ENCODE measurements around the gene ZNF385B.

The ZNF385B gene

DNA sequence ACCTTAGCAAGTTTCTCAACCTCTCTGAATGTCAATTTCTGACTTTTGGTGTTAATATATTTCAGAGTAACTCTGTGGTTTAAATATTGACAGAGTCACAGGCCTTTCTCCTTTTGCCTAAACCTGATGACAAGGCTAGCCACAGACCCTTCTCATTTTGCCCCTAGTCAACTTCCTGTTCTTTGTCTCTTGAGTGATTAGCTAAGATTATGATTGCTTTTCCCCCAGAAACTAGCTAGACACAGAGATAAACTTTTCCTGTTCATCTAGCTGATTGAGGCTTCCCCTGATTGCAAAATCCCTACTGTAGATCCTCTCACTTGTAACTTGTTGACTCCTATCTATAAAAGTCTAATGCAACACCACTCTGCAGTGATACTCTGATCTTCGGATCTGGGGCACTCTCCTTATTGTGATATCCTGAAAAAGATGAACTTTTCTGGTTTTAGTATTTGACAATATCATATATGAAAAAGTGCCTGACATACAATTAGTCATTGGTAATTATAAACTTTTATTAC, 241.4 kb downstream of the ZNF385B start:
- in situ Hi-C loops (cut with HindIII; ENCODE audit: low sequenced_read_pairs): loop anchor here (5.0 kb wide), 1 partner anchor 32 kb away; no protein-coding TSS in a partner anchor
- no peak overlapping the region for H3K4me3 ChIP-seq (ENCODE audit: low read depth, low read length)
- TF ChIP-seq, protein P1, sequence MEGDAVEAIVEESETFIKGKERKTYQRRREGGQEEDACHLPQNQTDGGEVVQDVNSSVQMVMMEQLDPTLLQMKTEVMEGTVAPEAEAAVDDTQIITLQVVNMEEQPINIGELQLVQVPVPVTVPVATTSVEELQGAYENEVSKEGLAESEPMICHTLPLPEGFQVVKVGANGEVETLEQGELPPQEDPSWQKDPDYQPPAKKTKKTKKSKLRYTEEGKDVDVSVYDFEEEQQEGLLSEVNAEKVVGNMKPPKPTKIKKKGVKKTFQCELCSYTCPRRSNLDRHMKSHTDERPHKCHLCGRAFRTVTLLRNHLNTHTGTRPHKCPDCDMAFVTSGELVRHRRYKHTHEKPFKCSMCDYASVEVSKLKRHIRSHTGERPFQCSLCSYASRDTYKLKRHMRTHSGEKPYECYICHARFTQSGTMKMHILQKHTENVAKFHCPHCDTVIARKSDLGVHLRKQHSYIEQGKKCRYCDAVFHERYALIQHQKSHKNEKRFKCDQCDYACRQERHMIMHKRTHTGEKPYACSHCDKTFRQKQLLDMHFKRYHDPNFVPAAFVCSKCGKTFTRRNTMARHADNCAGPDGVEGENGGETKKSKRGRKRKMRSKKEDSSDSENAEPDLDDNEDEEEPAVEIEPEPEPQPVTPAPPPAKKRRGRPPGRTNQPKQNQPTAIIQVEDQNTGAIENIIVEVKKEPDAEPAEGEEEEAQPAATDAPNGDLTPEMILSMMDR (IDR thresholded peaks at IDR 0.05; ENCODE audit: low read depth, low read length, missing control alignments): no peak
- DNase-seq (ENCODE audit: low read depth): no peak

DNA sequence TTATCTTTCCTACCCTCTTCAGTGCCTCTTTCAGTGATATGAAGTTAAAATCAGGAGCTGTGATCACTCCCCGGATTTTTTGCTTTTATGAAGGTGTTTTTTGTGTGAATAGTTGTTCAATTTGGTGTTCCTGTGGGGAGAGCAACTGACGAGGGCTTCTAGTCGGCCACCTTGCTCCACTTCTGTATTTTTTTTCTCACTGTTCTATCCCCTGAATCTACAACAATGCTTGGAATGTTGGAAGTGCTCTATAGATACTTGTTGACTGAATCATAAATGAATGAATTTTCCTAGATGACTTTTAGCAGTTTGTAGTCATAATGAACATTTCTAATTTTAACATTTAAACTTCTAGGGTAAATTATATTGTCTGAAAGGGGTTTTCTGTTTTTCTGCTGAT, 247.3 kb downstream of the ZNF385B start:
- H3K4me3 ChIP-seq (ENCODE audit: low read depth, low read length): no peak overlapping the region
- no peak for DNase-seq (ENCODE audit: low read depth)
- TF ChIP-seq, protein P1 (IDR thresholded peaks at IDR 0.05; ENCODE audit: low read depth, low read length, missing control alignments): no peak
- in situ Hi-C loops (cut with HindIII; ENCODE audit: low sequenced_read_pairs): no loop called here

DNA sequence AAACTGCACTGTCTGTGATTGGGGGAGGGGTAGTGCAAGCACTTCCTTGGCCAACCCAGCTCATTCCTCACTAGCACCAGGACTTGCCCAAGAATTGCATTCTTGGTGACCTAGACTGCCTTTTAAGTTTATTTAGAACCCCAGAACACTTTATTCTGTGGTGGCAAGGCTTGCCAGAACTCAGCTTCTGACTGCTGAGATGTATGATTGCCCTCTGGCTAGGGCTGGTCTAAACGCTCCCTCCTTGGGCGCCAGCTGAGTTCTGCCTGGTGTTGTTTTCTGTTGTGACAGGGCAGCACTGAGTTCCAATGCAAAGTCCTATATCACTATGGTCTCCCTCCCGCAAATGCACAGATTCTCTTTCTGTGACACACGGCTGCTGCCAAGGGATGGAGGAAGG, 247.7 kb downstream of the ZNF385B start:
- in situ Hi-C loops (cut with HindIII; ENCODE audit: low sequenced_read_pairs): no loop called here
- H3K4me3 ChIP-seq (ENCODE audit: low read depth, low read length): no peak overlapping the region
- TF ChIP-seq, protein P1 (IDR thresholded peaks at IDR 0.05; ENCODE audit: low read depth, low read length, missing control alignments): no peak
- no peak for DNase-seq (ENCODE audit: low read depth)

DNA sequence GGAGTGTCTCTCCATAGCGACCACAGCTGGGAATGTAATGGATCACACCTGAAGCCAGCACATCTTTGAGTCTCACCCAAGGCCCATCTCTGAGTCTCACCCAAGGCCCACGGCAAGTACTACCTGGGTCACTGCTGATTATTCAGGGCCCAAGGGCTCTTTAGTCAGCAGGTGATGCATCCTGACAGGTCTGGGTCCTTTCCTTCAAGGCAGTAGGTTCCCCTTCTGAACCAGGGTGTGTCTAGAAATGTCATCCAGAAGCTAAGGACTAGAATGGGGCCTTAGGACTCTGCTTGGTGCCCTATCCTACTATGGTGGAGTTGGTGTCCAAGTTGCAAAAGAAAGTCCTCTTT, 248.1 kb downstream of the ZNF385B start:
- DNase-seq (ENCODE audit: low read depth): no peak
- H3K4me3 ChIP-seq (ENCODE audit: low read depth, low read length): no peak overlapping the region
- TF ChIP-seq, protein P1 (IDR thresholded peaks at IDR 0.05; ENCODE audit: low read depth, low read length, missing control alignments): no peak
- in situ Hi-C loops (cut with HindIII; ENCODE audit: low sequenced_read_pairs): no loop called here

DNA sequence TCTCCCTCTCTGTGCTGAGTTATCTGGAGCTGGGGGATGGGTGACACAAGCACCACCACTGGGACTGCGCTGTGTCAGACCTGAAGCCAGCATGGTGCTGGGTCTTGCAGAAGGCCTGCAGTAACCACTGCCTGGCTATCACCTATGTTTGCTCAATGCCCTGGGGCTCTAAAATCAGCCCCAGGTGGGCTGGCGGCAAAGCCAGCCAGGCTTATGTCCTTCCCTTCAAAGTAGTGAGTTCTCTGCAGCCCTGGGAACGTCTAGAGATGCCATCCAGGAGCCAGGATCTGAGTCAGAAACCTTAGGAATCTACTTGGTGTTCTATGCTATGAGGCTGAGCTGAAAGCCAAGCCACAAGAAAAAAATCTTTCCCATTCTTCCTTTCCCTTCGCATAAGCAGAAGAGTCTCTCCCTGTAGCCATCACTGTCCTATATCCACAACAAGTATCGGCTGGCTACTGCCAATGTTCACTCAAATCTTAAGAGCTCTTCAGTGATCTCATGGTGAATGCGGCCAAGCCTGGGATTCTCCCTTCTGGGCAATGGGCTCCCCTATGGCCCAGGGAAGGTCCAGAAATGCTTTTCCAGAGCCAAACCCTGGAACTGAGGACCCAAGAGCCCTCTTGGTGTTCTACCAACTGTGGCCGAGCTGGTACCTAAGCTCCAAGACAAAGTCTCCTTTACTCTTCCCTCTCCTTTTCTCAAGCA, 248.7 kb downstream of the ZNF385B start:
- in situ Hi-C loops (cut with HindIII; ENCODE audit: low sequenced_read_pairs): no loop called here
- peak; percentile 29 for DNase-seq (ENCODE audit: low read depth)
- no peak overlapping the region for H3K4me3 ChIP-seq (ENCODE audit: low read depth, low read length)
- TF ChIP-seq, protein P1 (IDR thresholded peaks at IDR 0.05; ENCODE audit: low read depth, low read length, missing control alignments): no peak

DNA sequence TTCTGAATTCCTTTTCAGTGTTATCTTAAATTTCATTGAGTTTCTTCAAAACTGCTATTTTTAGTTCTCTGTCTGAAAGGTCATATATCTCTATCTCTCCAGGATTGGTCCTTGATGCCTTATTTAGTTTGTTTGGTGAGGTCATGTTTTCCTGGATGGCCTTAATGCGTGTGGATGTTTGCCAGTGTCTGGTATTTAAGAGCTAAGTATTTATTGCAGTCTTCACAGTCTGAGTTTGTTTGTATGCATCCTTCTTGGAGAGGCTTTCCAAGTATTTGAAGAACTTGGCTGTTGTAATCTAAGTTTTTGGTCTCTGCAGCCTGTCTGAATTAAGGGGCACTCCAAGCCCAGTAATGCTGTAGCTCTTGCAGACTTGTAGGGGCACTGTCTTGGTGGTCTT, 249.3 kb downstream of the ZNF385B start:
- H3K4me3 ChIP-seq (ENCODE audit: low read depth, low read length): no peak overlapping the region
- in situ Hi-C loops (cut with HindIII; ENCODE audit: low sequenced_read_pairs): no loop called here
- TF ChIP-seq, protein P1 (IDR thresholded peaks at IDR 0.05; ENCODE audit: low read depth, low read length, missing control alignments): no peak
- peak; percentile 9 for DNase-seq (ENCODE audit: low read depth)

Measured in astrocyte of the cerebellum (primary cell).